Embryonic facial prominence (tissue), 1 donor: ENCODE measurements around the gene PSMC1.
A peak's percentile ranks its signal among the peaks of the same experiment; 100 is the strongest.

Source experiments
- DNase-seq: peaks from one replicate; pipeline ENCODE4 v3.0.0-alpha.2; 2016; ENCODE audit errors: extremely low spot score

The PSMC1 gene

GRCh38 chr14:90276646-90277367 lies 20.5 kb downstream of the PSMC1 start:
- no peak for DNase-seq

- DNase-seq = no peak
Measured at GRCh38 chr14:90277581-90278198, 21.3 kb downstream of the PSMC1 start.

GRCh38 chr14:90278199-90279175 lies 22.1 kb downstream of the PSMC1 start:
- no peak for DNase-seq

- no peak for DNase-seq
Measured at GRCh38 chr14:90280096-90280495, 23.7 kb downstream of the PSMC1 start.

- no peak for DNase-seq
Measured at GRCh38 chr14:90281261-90281660, 24.9 kb downstream of the PSMC1 start.

GRCh38 chr14:90281756-90282155 lies 25.4 kb downstream of the PSMC1 start:
- no peak for DNase-seq

- DNase-seq = no peak
Measured at GRCh38 chr14:90287791-90288190, 31.4 kb downstream of the PSMC1 start.

- no peak for DNase-seq
Measured at GRCh38 chr14:90288651-90289355, 32.5 kb downstream of the PSMC1 start.

- no peak for DNase-seq
Measured at GRCh38 chr14:90290337-90291011, 34.1 kb downstream of the PSMC1 start.

GRCh38 chr14:90291699-90292098 lies 35.3 kb downstream of the PSMC1 start:
- DNase-seq = no peak

GRCh38 chr14:90293766-90294730 lies 37.7 kb downstream of the PSMC1 start:
- no peak for DNase-seq

- no peak for DNase-seq
Measured at GRCh38 chr14:90294872-90295271, 38.5 kb downstream of the PSMC1 start.

GRCh38 chr14:90295870-90296516 lies 39.6 kb downstream of the PSMC1 start:
- no peak for DNase-seq

- DNase-seq = no peak
Measured at GRCh38 chr14:90296641-90297040, 40.3 kb downstream of the PSMC1 start.

- DNase-seq = no peak
Measured at GRCh38 chr14:90297876-90298629, 41.7 kb downstream of the PSMC1 start.

- no peak for DNase-seq
Measured at GRCh38 chr14:90299408-90299807, 43.1 kb downstream of the PSMC1 start.

- no peak for DNase-seq
Measured at GRCh38 chr14:90300611-90301047, 44.3 kb downstream of the PSMC1 start.

GRCh38 chr14:90301122-90301521 lies 44.8 kb downstream of the PSMC1 start:
- DNase-seq = no peak

- DNase-seq = peak; percentile 69
Measured at GRCh38 chr14:90301668-90302090, 45.3 kb downstream of the PSMC1 start.
